ENCODE data around the gene SNRK.

Gene SNRK

GRCh38 chr3:43279082-43279481 lies 7.3 kb upstream of the SNRK start:
- DNase-seq = no peak

GRCh38 chr3:43279532-43279931 lies 6.8 kb upstream of the SNRK start:
- DNase-seq = no peak

GRCh38 chr3:43281020-43281419 lies 5.3 kb upstream of the SNRK start:
- no peak for DNase-seq

GRCh38 chr3:43284171-43284570 lies 2.2 kb upstream of the SNRK start:
- no peak for DNase-seq

- DNase-seq = no peak
Observed at GRCh38 chr3:43285644-43286043, 696 bp upstream of the SNRK start.

- no peak for DNase-seq
Observed at GRCh38 chr3:43286841-43287499, 630 bp downstream of the SNRK start.

- no peak for DNase-seq
Observed at GRCh38 chr3:43287500-43287873, 1.1 kb downstream of the SNRK start.

- peak; percentile 9 for DNase-seq
Observed at GRCh38 chr3:43288366-43288765, 2.0 kb downstream of the SNRK start.

GRCh38 chr3:43288850-43289249 lies 2.5 kb downstream of the SNRK start:
- no peak for DNase-seq

- no peak for DNase-seq
Observed at GRCh38 chr3:43289401-43289800, 3.1 kb downstream of the SNRK start.

- peak; percentile 35 for DNase-seq
Observed at GRCh38 chr3:43289841-43290470, 3.6 kb downstream of the SNRK start.

GRCh38 chr3:43290956-43291355 lies 4.6 kb downstream of the SNRK start:
- DNase-seq = no peak

GRCh38 chr3:43291546-43291945 lies 5.2 kb downstream of the SNRK start:
- DNase-seq = no peak

GRCh38 chr3:43294975-43295374 lies 8.6 kb downstream of the SNRK start:
- no peak for DNase-seq

- peak; percentile 87 for DNase-seq
Observed at GRCh38 chr3:43296565-43296964, 10.2 kb downstream of the SNRK start.

- no peak for DNase-seq
Observed at GRCh38 chr3:43298292-43298691, 12.0 kb downstream of the SNRK start.

GRCh38 chr3:43298761-43299160 lies 12.4 kb downstream of the SNRK start:
- DNase-seq = no peak

- DNase-seq = no peak
Observed at GRCh38 chr3:43302116-43302880, 16.0 kb downstream of the SNRK start.

GRCh38 chr3:43304126-43304525 lies 17.8 kb downstream of the SNRK start:
- no peak for DNase-seq

GRCh38 chr3:43307226-43307625 lies 20.9 kb downstream of the SNRK start:
- DNase-seq = no peak

GRCh38 chr3:43307649-43308048 lies 21.3 kb downstream of the SNRK start:
- no peak for DNase-seq

- DNase-seq = no peak
Observed at GRCh38 chr3:43309372-43310305, 23.3 kb downstream of the SNRK start.
